ENCODE results near the gene ZC3H14.

Gene ZC3H14

GRCh38 chr14:88576222-88576621 is 13.4 kb downstream of the ZC3H14 start:
- no peak for TF ChIP-seq REST (IDR thresholded peaks at IDR 0.05; ENCODE audit: insufficient read depth in 1 of 2, low read depth in 2 of 2, low read length in 2 of 2)
- no peak for TF ChIP-seq SIN3A (IDR thresholded peaks at IDR 0.05; ENCODE audit: borderline replicate concordance, insufficient read depth, low read length)
- TF ChIP-seq POLR2AphosphoS5 (IDR thresholded peaks at IDR 0.05; ENCODE audit: low read depth, low read length): no peak
- TF ChIP-seq TAF1 (IDR thresholded peaks at IDR 0.05; ENCODE audit: borderline replicate concordance, insufficient read depth, low read length): no peak
- no peak for TF ChIP-seq FOXP2 (optimal IDR thresholded peaks at IDR 0.05; ENCODE audit: borderline replicate concordance, extremely low read depth, extremely low read length, insufficient read depth)

- no peak for TF ChIP-seq FOXP2 (optimal IDR thresholded peaks at IDR 0.05; ENCODE audit: borderline replicate concordance, extremely low read depth, extremely low read length, insufficient read depth)
- no peak for TF ChIP-seq TAF1 (IDR thresholded peaks at IDR 0.05; ENCODE audit: borderline replicate concordance, insufficient read depth, low read length)
- TF ChIP-seq POLR2AphosphoS5 (IDR thresholded peaks at IDR 0.05; ENCODE audit: low read depth, low read length): no peak
- TF ChIP-seq SIN3A (IDR thresholded peaks at IDR 0.05; ENCODE audit: borderline replicate concordance, insufficient read depth, low read length): no peak
- TF ChIP-seq REST (IDR thresholded peaks at IDR 0.05; ENCODE audit: insufficient read depth in 1 of 2, low read depth in 2 of 2, low read length in 2 of 2): no peak
Measured at GRCh38 chr14:88584451-88584850, 21.6 kb downstream of the ZC3H14 start.

- no peak for TF ChIP-seq SIN3A (IDR thresholded peaks at IDR 0.05; ENCODE audit: borderline replicate concordance, insufficient read depth, low read length)
- no peak for TF ChIP-seq REST (IDR thresholded peaks at IDR 0.05; ENCODE audit: insufficient read depth in 1 of 2, low read depth in 2 of 2, low read length in 2 of 2)
- no peak for TF ChIP-seq FOXP2 (optimal IDR thresholded peaks at IDR 0.05; ENCODE audit: borderline replicate concordance, extremely low read depth, extremely low read length, insufficient read depth)
- no peak for TF ChIP-seq TAF1 (IDR thresholded peaks at IDR 0.05; ENCODE audit: borderline replicate concordance, insufficient read depth, low read length)
- no peak for TF ChIP-seq POLR2AphosphoS5 (IDR thresholded peaks at IDR 0.05; ENCODE audit: low read depth, low read length)
Measured at GRCh38 chr14:88588081-88588480, 25.2 kb downstream of the ZC3H14 start.

- TF ChIP-seq REST (IDR thresholded peaks at IDR 0.05; ENCODE audit: insufficient read depth in 1 of 2, low read depth in 2 of 2, low read length in 2 of 2) (no peak), TAF1 (IDR thresholded peaks at IDR 0.05; ENCODE audit: borderline replicate concordance, insufficient read depth, low read length) (no peak)
Measured at GRCh38 chr14:88590173-88590572, 27.3 kb downstream of the ZC3H14 start.

GRCh38 chr14:88592031-88592430 is 29.2 kb downstream of the ZC3H14 start:
- TF ChIP-seq FOXP2 (optimal IDR thresholded peaks at IDR 0.05; ENCODE audit: borderline replicate concordance, extremely low read depth, extremely low read length, insufficient read depth) (no peak), SIN3A (IDR thresholded peaks at IDR 0.05; ENCODE audit: borderline replicate concordance, insufficient read depth, low read length) (no peak), TAF1 (IDR thresholded peaks at IDR 0.05; ENCODE audit: borderline replicate concordance, insufficient read depth, low read length) (no peak), REST (IDR thresholded peaks at IDR 0.05; ENCODE audit: insufficient read depth in 1 of 2, low read depth in 2 of 2, low read length in 2 of 2) (no peak)
